ENCODE data around the gene LNPK.

The LNPK gene

GRCh38 chr2:175874291-175874690 lies 127.8 kb downstream of the LNPK start:
- H3K4me1 Mint-ChIP-seq (ENCODE audit: low read depth): no peaks in the 10 kb centered on the region
- no peak overlapping the region for H3K27ac Mint-ChIP-seq
- no peak for DNase-seq (ENCODE audit: low spot score)
- peaks cover 2% of the 10 kb centered on the region for H3K27me3 Mint-ChIP-seq (ENCODE audit: low read depth)
- H3K9me3 Mint-ChIP-seq: no peaks in the 10 kb centered on the region
- no peaks in the 10 kb centered on the region for H3K36me3 Mint-ChIP-seq (ENCODE audit: low read depth)
- H3K4me3 Mint-ChIP-seq: no peak overlapping the region

Data from T-helper 2 cell treated with Interferon-gamma antibody and Interleukin-4, amounts not matched to agents 5 μg/mL and 100 μg/mL, for 36 hours (primary cell).